GM21528 (cell line): ENCODE results near the gene RPL12.

Source experiments
- ATAC-seq: cut with Tn5 transposase; IDR thresholded peaks from one replicate; pipeline ENCODE4 v1.9.1; 2021; ENCODE audit warnings: mild to moderate bottlenecking, moderate library complexity; ENCODE audit not compliant: unreplicated experiment, low FRiP score

RPL12 gene

DNA sequence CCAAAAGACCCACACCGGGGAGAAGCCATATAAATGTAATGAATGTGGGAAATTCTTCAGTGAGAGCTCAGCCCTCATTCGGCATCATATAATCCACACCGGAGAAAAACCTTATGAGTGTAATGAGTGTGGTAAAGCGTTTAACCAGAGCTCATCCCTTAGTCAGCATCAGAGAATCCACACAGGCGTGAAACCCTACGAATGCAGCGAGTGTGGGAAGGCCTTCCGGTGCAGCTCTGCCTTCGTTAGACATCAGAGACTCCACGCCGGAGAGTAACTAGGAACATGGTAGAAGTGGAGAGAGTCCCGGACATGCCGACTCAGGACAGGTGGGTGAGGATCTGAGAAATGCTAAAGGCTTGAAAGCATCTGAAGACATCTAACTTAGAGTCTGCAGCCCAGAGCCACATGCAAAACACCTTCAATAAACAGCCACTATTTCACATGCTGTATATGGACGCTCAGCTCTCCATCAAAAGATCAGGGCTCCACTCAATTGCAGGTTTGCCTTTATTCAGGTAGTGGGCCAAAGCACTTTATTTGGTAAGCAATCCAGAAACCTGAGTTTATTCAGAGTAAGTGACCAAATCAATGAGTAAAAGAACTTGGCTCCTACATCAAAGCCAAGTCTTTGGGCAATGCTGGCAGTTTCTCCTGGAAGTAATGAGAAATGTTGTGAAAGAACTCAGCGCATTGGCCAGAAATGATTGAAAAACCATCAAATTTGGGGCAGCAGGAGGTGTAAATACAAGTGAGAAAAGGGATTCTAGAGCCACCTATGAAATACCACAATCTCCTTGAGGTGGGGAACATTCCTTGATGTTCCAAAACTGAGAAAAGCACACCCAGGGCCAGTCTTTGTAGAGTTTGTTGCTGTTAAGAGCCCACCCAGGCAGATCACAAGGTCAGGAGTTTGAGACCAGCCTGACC lies 6.0 kb downstream of the RPL12 start:
- ATAC-seq, result no peak

DNA sequence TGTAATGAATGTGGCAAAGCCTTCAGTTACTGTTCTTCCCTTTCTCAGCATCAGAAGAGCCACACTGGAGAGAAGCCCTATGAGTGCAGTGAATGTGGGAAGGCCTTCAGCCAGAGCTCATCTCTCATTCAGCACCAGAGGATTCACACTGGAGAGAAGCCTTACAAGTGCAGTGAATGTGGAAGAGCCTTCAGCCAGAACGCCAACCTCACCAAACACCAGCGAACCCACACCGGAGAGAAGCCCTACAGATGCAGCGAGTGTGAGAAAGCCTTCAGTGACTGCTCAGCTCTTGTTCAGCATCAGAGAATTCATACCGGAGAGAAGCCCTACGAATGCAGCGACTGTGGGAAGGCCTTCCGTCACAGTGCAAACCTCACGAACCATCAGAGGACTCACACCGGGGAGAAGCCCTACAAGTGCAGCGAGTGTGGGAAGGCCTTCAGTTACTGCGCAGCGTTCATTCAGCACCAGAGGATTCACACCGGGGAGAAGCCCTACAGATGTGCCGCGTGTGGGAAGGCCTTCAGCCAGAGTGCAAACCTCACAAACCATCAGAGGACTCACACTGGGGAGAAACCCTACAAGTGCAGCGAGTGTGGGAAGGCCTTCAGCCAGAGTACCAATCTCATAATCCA lies 6.8 kb downstream of the RPL12 start:
- ATAC-seq, result no peak

DNA sequence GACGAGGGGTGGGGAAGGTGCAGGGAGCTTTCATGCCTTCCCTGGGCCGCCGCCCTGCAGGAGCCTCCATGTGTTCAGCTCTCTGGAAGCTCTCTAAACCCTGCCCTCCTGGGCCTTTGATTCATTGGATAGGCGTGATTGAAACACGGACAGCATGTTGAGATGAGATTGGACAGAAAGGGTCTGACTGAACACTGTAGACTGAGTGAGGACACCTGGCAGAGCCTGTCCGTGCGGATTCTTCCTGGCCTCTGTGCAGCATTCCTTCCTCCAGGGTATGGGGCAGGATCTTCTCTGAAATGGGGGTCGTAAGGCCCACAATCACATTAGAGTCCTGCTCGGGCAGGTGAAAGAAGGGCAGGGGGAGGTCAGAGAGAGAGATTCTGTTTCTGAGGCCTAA lies 12.8 kb downstream of the RPL12 start:
- ATAC-seq, result no peak

DNA sequence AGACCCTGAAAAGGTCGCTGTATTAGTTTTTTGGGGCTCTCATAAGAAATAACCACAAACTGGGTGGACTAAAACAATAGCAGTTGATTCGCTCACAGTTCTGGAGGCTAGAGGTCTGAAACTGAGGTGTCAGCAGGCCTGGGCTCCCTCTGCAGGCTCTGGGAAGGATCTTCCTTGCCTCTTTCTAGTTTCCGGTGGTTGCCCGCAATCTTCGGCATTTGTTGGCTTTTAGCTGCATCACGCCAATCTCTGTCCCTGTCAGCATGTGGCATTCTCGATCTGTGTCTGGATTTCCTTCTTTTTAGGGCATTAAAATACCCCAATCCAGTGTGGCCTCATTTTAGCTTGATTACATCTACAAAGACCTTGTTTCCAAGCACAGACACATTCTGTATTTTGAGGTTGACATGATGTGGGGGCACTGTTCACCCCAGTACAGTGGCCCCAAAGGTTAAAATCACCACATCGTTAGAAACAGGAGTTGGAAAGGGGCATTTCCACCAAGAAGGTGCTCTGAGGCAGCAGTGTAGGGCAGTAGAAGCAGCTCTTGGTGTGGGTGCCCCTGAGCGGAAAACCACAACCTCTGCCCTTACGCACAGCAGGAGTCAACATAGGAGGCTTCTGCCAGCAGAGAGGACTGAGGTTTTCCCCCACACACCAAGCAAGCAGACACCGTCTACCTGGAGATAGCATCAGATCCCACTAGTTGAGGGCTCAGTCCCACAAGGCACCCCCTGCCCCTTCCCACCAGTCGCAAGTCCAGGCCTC lies 13.5 kb downstream of the RPL12 start:
- no peak for ATAC-seq

DNA sequence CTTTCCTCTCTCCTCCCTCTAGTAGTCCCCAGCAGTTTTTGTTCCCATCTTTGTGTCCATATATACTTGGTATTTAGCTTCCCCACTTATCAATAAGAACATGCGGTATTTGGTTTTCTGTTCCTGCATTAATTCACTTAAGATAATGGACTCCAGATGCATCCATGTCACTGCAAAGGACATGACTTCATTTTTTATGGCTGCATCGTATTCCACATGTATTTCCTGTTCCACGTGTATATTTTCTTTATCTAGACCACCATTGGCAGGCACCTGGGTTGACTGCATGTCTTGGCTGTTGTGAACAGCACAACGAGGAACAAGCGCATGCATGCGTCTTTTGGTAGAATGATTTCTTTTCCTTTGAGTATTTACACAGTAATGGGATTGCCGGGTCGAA lies 20.8 kb downstream of the RPL12 start:
- no peak for ATAC-seq

DNA sequence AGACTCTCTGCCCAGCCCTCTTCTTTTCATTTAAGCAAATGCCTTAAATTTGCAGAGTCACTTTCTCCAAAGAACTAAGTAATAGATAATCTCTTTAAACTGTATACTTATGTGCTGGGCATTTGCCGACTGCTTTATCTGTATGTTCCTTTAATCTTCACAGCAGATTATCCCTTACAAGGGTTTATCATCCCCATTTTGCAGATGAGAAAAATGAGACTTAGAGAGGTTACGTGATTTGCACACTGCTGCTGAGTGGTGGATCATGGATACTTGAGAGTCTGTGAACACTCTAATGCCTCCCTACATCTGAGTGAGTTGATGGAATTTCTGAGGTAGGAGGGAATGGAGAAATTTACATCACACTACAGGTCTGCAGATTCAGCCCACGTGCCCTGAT lies 22.9 kb downstream of the RPL12 start:
- ATAC-seq, result no peak

DNA sequence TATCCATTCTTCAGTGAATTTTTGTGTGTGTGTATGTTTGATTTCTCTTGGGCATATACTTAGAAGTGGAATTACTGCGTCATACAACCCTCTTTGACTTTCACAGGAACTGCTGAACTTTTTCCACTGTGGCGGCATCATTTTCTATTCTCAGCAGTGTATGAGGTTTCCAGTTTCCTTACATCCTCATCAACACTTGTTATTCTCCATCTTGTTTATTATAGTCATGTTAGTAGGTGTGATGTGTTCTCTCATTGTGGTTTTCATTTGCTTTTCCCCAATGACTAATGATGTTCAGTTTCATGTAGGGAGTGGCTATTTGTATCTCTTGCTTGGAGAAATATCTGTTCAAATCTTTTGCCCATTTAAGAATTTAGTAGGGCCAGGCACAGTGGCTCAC lies 24.4 kb downstream of the RPL12 start:
- ATAC-seq, result no peak

DNA sequence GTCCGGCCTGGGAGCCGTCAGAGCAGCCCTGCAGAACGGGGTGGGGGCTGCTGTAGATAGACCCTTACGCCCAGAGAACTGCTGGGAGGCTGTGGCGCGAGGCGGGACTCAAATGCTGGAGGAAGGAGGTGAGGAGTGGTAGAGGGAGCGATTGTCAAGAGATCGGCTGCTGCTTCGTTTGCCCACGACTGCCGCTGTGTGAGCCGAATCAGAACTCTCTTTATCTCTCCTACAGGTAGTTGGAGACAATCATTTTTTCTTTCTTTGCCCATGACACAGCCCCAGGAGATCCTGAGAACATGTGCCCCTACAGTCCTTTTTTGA lies 26.6 kb downstream of the RPL12 start:
- peak; percentile 20 for ATAC-seq

DNA sequence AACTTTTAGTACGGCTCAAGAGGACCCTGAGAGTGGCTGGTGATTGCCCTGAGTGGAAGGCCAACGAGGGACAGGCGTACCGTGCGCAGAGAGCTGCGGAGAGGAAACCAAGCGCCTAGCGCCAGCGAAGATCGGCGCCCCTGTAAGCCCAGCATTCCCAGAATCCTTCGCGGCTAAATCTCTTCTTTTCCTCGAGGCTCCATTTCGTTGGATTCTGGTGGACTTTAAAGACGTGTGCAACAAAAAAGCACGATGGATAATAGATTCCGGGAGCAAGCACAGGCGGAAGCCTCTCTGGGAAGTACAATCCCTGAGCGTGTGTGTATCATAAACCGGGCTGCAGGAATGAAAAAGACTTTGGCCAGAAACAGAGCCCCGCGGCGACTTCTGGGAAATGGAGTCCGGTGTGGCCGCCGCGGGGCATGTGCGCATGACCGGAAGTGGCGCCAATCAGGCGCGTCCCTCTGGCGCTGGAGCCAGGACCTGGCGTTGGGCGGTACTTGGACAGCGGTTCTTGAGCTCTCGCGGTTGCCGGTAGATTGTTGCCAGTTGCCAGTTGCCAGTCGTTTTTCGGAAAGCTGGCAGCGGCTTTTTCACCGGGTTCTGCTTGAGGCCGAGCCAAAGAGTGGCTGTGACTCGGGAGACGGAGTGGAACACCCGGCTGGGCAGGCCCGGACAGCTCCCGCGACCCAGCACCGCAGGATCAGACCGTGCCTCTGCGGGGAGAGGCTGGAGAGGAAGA lies 27.1 kb downstream of the RPL12 start, which contains the start of gene ZNF79:
TSS of gene ZNF79 (plus strand) at position 449 of the 742 bp plus-strand sequence. CDS start 406 bp downstream, outside the sequence.
- peak; percentile 79 for ATAC-seq

DNA sequence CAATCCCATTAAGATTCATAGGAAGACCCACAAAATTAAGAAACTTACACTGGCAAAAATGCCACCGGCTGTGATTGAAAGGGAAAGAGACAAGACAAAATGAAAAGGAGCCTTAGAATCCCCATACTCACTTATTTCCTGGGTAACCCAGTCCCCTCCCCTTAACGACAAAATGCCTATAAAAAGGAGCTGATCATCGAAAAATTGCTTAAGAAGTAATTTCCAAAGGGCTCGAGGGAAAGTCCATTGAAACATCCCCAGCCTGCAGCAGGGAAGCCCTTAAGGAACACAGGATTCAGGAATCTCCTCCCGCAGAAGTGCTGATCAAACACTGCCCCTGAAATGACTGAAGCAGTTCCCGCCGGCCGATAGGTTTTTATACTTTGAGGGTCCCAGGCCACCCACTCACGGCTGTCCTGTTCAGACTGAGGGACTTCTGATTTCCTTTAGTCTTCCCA lies 27.7 kb downstream of the RPL12 start:
- ATAC-seq, result no peak

DNA sequence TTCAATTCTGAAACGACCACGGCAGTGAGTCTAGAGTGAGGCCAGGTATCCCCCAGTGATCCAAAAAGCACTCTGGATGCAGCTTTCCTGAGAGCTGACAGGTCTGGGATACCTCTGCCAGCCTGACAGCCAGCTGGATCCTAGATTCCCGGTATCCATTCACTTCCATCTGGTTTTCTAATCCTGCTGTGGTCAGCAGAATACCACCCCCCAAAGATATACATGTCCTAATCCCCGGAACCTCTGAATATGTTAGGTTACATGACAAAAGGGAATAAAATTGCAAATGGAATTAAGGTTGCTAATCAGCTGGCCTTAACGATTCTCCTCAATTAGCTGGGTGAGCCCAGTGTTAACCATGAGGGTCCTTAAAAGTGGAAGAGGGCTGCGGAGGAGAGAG lies 28.4 kb downstream of the RPL12 start:
- ATAC-seq, result no peak

DNA sequence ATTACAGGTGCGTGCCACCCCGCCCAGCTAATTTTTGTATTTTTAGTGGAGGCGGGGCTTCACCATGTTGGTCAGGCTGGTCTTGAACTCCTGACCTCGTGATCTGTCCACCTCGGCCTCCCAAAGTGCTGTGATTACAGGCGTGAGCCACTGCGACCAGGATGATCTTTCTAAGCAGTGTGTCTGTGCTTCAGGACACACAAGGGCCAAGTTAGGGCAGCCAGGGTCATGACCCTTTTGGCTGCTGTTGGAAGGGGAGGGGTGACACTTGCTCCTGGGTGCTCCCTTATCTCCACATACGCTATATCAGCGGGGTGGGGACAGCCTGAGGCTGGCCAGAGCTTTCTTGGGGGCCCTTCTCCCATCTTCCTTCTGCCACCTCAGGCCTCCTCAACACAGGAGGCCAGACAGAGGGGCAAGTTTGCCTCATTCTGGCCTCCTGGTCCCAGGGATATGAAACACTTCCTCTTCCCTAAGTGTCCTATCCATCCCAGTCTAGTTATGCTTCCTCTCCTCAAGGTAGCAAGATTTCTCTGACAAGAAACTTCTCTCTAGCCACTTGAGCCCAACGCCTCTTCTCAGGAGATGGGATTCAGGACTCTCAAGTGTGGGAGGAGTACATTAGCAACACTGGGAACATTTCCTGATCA lies 28.9 kb downstream of the RPL12 start:
- ATAC-seq, result no peak

DNA sequence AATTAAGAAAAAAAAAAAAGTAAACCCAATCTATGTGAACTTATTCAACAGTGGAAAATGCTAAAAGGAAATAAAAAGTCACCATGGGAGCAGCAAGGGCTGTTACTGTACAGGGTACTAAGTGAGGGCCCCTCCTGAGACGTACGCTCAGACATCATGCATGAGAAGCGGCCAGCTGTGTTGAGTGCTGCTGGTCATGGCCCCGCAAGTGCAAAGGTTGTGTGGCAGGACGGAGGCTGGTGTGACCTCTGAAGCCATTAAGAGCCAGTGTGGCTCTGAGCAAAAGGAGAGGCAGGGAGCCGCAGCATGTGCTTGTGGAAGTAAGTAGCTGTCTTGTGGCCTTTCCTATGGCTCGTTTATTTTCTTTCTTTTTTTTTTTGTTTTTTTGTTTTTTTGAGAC lies 30.1 kb downstream of the RPL12 start:
- no peak for ATAC-seq

DNA sequence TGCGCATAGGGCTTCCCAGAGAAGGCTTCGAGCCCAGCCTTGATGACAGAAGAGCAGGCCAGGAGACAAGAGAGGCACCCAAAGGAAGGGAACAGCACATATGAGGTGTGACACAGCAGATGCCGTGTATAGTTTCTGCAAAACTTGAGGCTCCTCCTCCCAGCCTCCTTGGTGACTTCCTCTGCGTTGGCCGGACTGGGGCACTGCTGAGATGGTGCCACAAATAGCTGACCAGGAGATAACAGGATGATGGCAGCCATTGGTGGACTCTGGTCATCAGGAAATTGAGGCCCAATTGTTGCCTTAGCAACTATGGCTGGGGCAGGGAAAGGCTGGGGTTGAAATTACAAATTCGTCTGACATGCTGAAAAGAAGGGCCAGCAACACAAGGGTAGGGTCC lies 31.9 kb downstream of the RPL12 start:
- ATAC-seq, result no peak

DNA sequence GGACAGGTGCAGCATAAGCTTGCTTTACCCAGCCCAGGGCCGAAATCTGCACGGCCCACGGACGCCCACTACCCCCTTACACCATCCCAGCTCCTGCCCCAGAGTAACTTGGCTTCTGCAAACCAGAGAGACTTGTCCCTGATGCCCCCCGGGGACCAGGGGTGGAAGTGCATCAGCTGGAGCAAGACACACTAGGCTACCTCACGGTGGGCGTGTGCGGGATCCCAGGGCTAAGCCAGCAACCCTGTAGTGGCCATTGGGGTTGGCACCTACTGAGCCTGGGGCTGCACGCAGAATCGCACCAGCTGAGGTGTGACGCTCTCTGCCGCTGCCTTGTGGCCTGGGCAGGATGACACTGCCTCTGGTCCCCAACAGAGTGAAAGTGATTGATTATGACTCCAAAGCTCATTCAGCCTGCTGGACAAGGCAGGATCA lies 33.2 kb downstream of the RPL12 start:
- ATAC-seq, result no peak

DNA sequence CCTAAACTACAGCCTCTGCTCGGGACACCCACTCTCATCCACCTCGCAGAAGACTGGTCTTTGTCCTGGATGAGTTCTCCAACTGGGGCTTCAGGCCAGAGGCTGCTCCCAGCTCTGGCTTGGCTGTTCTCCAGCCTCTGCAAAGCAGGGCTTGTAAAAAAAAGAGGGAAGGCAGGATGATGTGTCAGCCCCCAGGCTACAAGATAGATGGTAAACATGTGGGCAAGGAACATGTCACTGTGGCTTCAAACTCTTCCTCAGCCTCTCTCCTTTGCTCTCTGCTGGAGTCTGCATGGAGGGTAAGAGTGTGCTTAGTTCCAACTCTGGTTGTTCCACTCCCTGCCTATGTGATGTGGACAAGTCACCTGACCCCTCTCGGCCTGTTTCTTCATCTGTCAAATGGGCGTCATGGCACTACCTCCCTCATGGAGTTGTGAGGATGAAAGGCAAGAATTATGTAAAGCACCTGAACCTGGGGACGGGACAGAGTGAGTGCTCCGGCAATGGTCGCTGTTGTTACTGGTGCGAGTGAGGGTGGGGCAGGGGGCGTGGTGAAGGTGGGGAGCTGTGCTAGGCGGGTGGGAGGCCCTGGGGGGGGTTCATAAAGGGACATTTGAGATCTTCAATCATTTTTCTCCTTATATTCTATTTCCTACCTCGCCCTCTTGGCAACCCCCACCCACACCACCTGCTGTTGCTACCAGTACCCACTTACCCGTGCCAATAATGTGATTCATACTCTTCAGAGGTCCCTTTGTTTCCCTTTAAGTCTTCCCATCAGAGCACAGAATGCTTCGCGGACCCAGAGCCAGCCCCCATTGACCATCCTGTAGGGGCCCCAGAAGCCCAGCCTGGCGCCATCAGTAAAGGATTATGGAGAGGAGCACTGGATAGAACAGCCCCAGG lies 33.8 kb downstream of the RPL12 start:
- ATAC-seq, result no peak

DNA sequence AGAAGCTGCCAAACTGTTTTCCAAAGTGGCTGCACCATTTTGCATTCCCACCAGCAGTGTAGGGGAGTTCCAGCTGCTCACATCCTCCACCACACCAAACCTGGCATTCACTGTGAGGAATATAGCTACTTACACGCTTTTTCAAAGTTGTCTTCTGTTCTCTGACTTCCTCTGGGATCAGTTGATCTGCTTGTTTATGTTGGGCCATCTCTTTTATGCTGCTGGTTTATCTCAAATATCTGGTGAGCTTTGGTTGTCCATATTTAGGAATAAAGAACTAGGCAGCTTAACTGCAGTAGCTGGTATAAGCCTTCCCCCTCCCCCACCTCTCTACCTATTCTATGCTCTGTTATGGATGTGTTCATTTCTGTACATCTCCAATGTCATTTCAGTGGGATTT lies 35.5 kb downstream of the RPL12 start:
- no peak for ATAC-seq

DNA sequence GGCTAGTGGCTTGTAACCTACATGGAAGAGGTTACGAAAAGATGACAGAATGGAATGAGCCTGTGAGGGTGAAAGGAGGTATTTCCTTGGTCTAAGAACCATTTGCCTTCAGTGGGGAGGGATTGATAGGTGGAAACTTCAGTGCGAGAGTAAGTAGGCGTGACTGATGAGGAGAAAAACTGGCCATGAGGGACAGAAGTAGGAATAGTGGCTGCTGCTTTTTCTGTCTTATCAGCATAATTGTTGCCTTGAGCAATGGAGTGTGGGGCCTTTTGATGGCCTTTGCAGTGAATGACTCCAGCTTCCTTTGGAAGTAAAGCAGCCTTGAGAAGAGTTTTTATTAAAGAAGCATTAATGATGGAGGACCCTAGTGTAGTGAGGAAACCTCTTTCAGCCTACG lies 36.1 kb downstream of the RPL12 start:
- ATAC-seq, result no peak

DNA sequence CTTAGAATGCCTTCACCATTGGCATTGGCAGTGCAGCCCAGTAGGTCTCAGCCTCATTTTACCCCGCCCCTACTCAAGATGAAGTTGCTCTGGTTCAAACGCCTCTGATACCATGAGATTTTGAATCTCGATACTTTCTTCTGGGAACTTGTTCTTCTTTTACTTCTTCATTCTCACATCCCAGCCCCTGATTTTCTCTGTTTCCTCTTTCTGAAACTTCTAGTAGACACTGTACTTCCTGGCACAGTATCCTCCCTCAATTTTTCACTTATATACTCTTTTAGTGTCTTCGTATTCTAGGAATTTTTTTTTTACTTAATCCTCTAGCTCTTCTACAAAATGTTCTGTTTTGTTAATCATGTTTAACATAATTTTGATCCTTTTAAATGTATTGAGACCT lies 40.1 kb downstream of the RPL12 start:
- no peak for ATAC-seq
